HG02678 (cell line): ENCODE measurements around the gene CDH4.

Source experiments
- ATAC-seq: cut with Tn5 transposase; IDR thresholded peaks from one replicate; pipeline ENCODE4 v1.9.1; 2021; ENCODE audit warnings: mild to moderate bottlenecking, moderate library complexity; ENCODE audit not compliant: unreplicated experiment

Gene CDH4

DNA sequence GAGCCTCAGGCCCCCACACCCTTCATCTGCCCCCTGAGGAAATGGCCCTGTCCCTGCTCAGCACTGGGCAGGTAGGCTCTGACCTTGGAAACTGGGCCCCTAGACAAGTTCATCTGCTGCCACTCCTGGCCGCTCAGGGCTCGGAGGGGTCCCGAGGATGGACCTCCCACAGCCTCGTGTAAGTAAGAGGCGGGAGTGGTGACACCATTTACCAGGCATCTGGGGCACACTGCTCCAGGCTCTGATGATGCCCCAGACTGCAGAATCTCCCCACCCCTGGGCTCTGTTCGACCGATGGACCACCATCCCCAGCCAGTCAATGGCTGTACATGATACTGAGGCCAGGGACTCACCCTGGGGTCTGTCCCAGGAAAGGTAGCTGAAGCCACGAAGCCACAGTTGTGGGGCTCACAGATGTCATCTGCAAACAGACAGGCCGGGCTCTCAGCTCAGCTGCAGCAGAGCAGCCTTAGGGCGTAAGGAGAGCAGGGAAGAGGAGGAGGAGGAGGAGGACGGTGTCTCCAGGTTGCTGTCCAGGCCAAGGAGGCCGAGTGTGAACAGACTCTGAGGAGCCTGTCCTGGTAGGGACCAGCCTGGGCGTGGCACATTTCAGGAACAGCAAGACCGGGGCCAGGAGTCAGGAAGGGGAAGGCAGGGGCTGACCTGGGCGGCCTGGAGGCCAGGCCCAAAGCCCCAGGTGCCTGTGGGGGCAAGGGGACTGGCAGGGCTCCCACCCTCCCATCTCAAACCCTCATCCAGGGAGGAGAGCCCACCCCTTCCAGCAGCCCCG lies 513.2 kb downstream of the CDH4 start:
- no peak for ATAC-seq

GRCh38 chr20:61765871-61766654 lies 514.0 kb downstream of the CDH4 start:
- ATAC-seq, result no peak

GRCh38 chr20:61766921-61767610 lies 515.0 kb downstream of the CDH4 start:
- no peak for ATAC-seq

GRCh38 chr20:61767761-61768494 lies 515.9 kb downstream of the CDH4 start:
- ATAC-seq, result no peak

- no peak for ATAC-seq
These were observed 516.7 kb downstream of the CDH4 start for GRCh38 chr20:61768571-61769285.

DNA sequence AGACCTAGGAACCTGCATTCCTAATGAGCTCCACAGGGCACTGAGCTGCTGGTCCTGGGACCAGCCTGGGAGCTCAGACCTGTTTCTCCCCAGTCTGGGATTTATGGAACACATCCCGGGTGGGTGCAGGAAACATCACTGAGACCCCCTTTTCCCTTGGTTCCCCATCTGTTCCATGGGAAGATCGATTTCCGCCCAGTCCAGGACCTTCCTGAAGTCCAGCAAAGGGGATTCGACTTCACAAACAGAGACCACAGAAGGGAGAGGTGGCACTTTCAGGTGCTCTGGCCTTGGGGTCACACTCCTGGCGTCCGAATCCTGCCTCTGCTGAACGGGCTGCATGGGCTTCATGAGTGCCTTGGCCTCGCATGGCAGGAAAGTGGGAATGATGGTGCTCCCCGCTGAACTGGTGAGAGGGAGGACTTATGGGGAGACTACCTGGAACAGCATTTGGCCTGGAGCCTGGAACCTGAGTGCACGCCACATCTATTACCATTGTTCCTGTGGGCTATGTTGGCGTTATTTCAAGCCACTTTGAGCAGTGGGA lies 517.3 kb downstream of the CDH4 start:
- no peak for ATAC-seq

- no peak for ATAC-seq
These were observed 518.1 kb downstream of the CDH4 start for GRCh38 chr20:61770113-61770585.

- ATAC-seq, result no peak
These were observed 519.8 kb downstream of the CDH4 start for GRCh38 chr20:61771805-61772350.

DNA sequence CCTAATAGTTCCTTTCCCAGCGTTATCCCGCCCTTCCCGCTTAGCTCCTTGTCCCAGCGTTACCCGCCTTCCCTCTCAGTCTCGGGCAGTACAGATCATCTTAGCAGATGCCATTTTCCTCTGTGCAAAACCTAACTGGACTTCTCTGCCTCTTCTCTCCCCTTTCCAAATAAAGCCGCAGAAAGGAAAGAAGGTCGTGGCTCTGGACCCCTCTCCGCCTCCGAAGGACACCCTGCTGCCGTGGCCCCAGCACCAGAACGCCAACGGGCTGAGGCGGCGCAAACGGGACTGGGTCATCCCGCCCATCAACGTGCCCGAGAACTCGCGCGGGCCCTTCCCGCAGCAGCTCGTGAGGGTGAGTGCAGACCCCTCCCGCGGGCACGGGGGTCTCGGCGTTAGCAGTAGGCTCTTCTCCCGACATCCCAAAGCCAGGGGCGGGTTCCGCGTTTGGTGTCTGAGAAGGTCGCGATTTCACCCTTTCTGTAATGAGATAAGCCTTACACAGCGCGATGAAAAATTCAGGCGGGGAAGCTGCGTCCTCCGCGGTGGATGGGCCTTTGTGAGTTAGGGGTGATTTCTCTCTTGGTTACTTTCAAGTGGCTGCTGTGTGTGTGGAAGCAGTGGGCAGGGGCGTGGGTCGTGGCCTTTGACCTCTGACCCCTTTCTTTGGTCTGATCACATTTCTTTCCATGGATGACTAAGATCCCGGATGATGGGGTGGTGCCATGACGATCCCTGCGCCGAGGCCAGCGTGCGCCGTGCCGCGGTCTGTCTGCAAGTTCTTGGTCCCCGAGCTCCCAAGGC lies 521.0 kb downstream of the CDH4 start:
- ATAC-seq, result no peak

DNA sequence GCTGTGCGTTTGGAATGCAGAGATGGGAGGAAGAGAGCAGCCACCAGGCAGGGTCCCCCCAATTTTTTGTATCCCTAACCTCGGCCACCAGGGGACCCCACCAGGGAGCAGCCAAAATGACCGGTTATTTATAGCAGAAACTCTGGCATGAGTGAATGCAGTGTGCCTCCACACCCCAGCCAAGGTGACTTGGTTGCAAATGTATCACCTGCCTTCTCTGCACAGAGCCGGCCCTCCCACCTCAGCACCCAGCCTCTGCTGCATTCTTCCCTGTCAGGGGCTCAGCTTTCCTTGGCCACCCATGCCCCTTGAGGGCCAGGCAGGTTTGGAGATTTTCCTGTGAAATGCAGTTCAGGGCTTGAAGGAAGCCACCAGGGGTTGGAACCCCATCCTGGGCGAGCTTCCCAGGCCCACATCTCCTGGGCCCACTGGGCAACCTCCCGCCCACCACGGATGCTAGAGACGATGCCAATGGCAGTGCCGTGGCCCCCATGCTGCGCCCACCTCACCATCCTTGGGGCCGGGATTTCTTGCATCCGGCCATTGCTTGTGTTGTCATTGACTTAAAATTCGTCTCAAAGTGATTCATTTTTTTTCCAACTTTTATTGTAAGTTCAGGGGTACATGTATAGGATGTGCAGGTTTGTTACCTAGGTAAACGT lies 522.0 kb downstream of the CDH4 start:
- ATAC-seq, result no peak

GRCh38 chr20:61775423-61775822 lies 523.4 kb downstream of the CDH4 start:
- no peak for ATAC-seq

DNA sequence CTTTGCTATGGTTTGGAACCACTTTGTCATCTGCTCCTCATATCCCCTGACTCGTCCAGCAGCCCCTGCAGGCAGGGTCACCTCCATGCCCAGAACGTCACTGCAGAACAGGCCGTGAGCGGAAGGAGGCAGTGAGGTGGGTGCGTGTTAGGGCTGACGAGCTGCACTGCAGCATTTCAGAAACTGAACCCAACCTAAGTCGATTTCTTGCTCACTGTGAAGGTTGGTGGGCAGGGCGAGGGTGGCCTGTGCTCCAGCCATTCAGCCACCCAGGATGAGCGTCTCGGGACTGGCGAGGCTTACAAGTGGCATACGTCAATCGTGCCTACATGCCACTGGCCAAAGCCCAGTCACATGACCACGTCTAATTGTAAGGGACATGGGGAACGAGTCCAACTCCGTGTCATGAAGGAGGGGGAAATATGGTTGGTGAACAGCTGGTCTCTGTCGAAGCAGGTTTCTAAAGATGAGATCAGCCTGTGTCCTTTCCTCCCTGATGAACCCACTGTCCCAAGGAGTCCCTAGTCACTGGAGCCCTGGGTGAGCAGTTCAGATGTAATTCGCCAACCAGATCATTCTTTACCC lies 524.5 kb downstream of the CDH4 start:
- no peak for ATAC-seq

DNA sequence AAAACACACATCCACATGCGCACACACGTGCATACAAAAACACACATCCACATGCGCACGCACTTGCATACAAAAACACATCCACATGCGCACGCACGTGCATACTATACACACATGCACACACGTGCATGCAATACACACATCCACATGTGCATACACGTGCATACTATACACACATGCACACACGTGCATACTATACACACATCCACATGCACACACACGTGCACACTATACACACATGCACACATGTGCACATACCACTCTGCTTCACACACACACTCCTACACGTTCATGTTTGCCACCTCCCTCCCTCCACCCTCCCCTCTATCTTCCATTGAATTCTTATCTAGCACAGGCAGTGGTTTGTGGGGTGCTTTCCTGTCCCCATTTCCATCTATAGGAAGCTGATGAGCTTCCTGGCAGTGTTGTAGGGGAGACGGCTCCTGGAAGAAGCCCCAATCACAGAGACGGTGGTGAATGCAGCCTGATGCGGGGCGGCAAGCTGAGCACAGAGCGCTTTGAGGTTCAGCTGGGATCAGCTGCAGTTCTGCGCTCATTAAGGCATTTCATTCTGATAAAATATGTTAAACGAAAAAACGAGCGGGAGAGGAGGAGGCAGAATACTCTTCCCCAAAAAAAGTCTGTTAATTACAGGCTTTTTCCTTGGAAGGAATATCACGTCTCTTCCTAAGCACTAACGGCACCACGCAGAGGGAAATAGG lies 525.9 kb downstream of the CDH4 start:
- ATAC-seq, result no peak

- no peak for ATAC-seq
These were observed 526.4 kb downstream of the CDH4 start for GRCh38 chr20:61778495-61778863.

DNA sequence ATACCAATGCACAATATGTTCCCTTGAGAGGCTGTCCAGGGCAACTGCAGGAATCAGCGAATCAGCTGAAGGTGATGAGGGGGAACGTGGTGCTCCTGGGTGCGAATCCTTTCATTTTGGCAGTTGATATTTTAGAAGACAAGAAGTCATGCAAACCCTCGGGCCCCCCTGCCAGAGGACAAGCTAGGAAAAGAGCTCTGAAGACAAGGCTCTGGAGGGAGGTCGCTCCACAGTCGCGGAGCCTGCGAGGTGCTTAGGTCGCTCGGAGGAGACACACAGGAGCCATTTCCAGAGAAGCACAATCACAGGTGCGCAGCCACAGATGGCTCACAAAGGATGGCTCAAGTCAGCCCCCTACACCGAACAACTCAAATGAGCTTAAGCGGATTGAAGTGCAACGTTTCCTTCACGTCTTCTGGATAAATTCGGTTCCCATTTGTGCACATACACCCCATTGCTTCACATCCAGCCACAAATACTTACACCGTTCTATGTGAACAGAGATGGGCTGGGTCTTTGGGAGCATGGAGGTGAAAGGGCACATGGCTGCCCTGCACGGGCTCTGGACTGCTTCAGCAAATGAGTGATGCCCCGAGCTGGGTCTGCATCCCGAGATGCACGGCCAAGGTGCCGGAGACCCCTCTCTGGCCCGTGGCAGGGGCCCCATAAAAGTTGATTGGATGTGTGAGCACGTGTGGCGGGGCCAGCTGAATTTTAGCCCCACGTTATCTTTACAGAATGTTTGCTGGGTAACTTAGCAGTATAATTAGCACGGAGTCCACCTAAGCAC lies 527.3 kb downstream of the CDH4 start:
- no peak for ATAC-seq

- ATAC-seq, result no peak
These were observed 528.0 kb downstream of the CDH4 start for GRCh38 chr20:61780066-61780465.
